ENCODE results near the gene PSAP.

DNA sequence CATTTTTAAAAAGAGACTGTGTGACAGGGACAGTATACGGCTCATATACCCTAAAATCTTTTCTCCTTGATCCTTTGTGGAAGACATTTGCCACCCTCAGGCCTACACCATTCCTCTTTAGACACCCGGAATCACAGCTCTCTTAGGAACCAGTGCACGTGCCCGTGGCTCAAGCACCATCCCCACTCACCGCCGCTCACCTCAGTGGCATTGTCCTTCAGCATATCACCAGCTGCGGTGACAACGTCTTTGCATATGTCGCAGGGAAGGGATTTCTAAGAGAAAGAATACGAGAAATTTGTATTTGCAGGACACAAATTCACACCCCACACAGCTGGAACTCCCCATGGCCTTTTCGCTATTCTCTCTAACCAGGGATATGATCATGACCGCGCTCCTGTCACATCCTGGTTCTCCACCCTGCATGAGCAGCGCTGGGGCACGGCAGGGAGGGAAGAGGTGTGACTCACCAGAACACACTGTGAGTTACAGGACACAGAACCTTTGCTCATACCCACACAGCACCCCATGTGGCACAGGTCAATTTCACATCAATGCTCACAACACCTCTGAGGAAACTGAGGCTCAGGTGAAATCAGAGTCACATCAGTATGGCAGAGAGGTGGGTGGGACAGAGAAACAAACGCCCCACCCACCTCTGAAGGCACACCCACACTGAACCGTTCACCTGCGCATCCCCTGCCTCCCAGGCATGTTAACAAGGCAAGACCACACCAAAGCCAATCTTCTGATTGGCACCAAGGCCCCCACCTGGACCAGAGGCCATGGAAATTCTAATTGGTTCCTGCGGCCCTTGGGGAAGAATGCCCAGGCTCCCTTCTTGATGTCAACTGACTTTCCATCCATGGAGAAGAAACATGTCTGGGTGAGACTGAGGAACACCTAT, 19.2 kb downstream of the PSAP start:
- TF ChIP-seq SREBF2 (IDR thresholded peaks at IDR 0.05) (no peak), JUNB (IDR thresholded peaks at IDR 0.05) (no peak), CTCF (IDR thresholded peaks at IDR 0.05) (no peak), RAD21 (conservative IDR thresholded peaks at IDR 0.05 in 1 of 2, IDR thresholded peaks at IDR 0.05 in 1 of 2) (no peak), POLR2A (IDR thresholded peaks at IDR 0.05; ENCODE audit: low read length) (no peak), SMC3 (IDR thresholded peaks at IDR 0.05) (no peak), HEYL (CRISPR knock-in tag; IDR thresholded peaks at IDR 0.05) (no peak), ESRRA (IDR thresholded peaks at IDR 0.05; ENCODE audit: borderline replicate concordance, low read length) (no peak), EP300 (IDR thresholded peaks at IDR 0.05) (no peak)
- TF ChIP-seq, protein P1, sequence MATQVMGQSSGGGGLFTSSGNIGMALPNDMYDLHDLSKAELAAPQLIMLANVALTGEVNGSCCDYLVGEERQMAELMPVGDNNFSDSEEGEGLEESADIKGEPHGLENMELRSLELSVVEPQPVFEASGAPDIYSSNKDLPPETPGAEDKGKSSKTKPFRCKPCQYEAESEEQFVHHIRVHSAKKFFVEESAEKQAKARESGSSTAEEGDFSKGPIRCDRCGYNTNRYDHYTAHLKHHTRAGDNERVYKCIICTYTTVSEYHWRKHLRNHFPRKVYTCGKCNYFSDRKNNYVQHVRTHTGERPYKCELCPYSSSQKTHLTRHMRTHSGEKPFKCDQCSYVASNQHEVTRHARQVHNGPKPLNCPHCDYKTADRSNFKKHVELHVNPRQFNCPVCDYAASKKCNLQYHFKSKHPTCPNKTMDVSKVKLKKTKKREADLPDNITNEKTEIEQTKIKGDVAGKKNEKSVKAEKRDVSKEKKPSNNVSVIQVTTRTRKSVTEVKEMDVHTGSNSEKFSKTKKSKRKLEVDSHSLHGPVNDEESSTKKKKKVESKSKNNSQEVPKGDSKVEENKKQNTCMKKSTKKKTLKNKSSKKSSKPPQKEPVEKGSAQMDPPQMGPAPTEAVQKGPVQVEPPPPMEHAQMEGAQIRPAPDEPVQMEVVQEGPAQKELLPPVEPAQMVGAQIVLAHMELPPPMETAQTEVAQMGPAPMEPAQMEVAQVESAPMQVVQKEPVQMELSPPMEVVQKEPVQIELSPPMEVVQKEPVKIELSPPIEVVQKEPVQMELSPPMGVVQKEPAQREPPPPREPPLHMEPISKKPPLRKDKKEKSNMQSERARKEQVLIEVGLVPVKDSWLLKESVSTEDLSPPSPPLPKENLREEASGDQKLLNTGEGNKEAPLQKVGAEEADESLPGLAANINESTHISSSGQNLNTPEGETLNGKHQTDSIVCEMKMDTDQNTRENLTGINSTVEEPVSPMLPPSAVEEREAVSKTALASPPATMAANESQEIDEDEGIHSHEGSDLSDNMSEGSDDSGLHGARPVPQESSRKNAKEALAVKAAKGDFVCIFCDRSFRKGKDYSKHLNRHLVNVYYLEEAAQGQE (IDR thresholded peaks at IDR 0.05) = no peak
- TF ChIP-seq, protein P2, sequence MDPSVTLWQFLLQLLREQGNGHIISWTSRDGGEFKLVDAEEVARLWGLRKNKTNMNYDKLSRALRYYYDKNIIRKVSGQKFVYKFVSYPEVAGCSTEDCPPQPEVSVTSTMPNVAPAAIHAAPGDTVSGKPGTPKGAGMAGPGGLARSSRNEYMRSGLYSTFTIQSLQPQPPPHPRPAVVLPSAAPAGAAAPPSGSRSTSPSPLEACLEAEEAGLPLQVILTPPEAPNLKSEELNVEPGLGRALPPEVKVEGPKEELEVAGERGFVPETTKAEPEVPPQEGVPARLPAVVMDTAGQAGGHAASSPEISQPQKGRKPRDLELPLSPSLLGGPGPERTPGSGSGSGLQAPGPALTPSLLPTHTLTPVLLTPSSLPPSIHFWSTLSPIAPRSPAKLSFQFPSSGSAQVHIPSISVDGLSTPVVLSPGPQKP (IDR thresholded peaks at IDR 0.05; ENCODE audit: low read depth, low read length) = no peak
